NCI-H1048 (cell line): ENCODE results near the gene CD93.

ENCODE experiments used
- DNase-seq: peaks from one replicate; lab custom pipeline; 2025; lab: John Stamatoyannopoulos, UW

Gene CD93

GRCh38 chr20:23059846-23060245 lies 26.3 kb downstream of the CD93 start:
- DNase-seq: no peak

- no peak for DNase-seq
Measured at GRCh38 chr20:23059001-23059400, 27.1 kb downstream of the CD93 start.

GRCh38 chr20:23058240-23058639 lies 27.9 kb downstream of the CD93 start:
- no peak for DNase-seq

GRCh38 chr20:23052904-23053303 lies 33.2 kb downstream of the CD93 start:
- no peak for DNase-seq

- DNase-seq: no peak
Measured at GRCh38 chr20:23050847-23051627, 35.1 kb downstream of the CD93 start.

- DNase-seq: no peak
Measured at GRCh38 chr20:23050076-23050838, 35.9 kb downstream of the CD93 start.

GRCh38 chr20:23049201-23050075 lies 36.7 kb downstream of the CD93 start, which contains the start of gene THBD:
THBD (minus strand) TSS chr20:23049672; CDS start chr20:23049504, 168 bp downstream.
- no peak for DNase-seq

- no peak for DNase-seq
Measured at GRCh38 chr20:23048283-23049200, 37.6 kb downstream of the CD93 start.

GRCh38 chr20:23047738-23048214 lies 38.3 kb downstream of the CD93 start:
- no peak for DNase-seq

GRCh38 chr20:23047001-23047737 lies 39.0 kb downstream of the CD93 start:
- no peak for DNase-seq

- no peak for DNase-seq
Measured at GRCh38 chr20:23046431-23046830, 39.7 kb downstream of the CD93 start.

- no peak for DNase-seq
Measured at GRCh38 chr20:23043376-23043775, 42.7 kb downstream of the CD93 start.

GRCh38 chr20:23042270-23042669 lies 43.9 kb downstream of the CD93 start:
- no peak for DNase-seq

GRCh38 chr20:23039885-23040508 lies 46.1 kb downstream of the CD93 start:
- DNase-seq: no peak

GRCh38 chr20:23039136-23039875 lies 46.8 kb downstream of the CD93 start:
- no peak for DNase-seq

- no peak for DNase-seq
Measured at GRCh38 chr20:23037017-23037481, 49.1 kb downstream of the CD93 start.

- DNase-seq: no peak
Measured at GRCh38 chr20:23036371-23036770, 49.8 kb downstream of the CD93 start.

- DNase-seq: no peak
Measured at GRCh38 chr20:23035731-23036130, 50.4 kb downstream of the CD93 start.
